ENCODE results near the gene TRIM28. TPM values are rescaled to one million over a fixed set of nuclear protein-coding genes. Genes with fewer than 3 reads are reported as not detected.

TRIM28 gene
- total RNA-seq, 1 donor from 2014 or later, result 332 TPM

DNA sequence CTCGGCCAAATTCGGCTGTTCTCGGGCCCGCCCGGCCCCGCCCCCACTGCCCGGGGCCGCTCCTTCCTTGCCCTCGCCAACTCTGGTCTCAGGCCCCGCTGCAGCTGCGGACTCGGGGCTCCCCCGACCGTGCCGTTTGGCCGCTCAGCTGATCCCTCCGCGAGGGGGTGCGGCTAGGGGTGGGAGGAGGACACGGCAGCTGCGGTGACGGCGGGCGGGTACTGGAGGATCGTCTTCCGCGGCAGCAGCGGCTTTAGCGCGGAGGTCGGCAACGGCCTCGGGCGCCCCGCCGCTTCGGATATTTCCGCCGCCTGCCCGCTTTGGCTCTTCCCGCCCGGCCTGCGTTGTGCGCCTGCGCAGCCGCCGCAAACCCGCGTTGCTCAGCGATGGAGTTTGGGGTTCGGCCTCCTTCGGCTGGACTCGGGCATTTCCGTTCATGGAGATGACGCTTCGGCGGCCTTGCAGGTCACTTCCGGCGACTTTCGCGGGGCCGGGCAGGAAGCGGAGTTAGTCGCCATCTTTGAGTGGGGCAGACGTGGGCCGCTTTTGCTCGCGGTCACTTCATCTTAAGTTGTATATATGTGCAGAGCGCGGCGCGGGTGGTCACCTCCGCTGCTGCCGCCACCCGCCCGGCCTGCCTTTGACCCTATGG lies 14.9 kb downstream of the TRIM28 start:
- peak; percentile 98 for DNase-seq (ENCODE audit: low spot score in 2 of 2)
- FAIRE-seq, result peak; percentile 61

DNA sequence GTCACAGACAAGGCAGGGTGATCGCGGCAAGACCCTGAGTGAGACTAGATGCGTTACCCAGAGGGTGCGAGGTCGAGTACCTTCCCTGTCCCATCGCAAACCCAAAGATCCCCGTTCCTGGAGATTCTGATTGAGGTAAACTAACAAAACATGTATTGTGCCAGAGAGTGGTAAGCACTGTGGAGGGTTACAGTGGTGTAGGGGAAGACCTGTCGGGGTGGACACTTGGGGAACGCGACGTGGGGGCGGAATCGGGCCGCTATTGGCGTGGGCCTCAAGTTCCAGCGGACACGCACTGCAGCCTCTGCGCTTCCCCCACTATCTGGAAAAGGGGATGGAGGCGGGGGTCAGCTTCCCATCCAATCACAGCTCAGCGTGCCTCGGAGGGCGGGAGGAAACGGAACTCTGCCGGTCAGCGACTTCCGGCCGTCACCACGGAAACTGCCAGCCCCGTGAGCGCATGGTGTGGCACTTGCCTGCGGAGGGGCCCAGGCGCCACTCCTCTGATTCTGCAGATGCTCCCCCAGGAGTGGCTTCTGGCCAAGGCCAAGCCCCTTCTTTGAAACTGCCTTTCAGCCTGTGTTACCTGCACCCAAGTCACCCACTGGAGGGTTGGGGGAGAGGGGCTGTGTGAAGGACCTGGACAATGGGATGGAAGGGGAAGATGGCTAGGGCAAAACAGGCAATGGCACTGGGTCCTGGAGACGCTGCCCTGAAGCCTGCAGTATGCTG lies 15.6 kb downstream of the TRIM28 start:
- DNase-seq (ENCODE audit: low spot score in 2 of 2), result peak; percentile 91 to 92
- no peak for FAIRE-seq

DNA sequence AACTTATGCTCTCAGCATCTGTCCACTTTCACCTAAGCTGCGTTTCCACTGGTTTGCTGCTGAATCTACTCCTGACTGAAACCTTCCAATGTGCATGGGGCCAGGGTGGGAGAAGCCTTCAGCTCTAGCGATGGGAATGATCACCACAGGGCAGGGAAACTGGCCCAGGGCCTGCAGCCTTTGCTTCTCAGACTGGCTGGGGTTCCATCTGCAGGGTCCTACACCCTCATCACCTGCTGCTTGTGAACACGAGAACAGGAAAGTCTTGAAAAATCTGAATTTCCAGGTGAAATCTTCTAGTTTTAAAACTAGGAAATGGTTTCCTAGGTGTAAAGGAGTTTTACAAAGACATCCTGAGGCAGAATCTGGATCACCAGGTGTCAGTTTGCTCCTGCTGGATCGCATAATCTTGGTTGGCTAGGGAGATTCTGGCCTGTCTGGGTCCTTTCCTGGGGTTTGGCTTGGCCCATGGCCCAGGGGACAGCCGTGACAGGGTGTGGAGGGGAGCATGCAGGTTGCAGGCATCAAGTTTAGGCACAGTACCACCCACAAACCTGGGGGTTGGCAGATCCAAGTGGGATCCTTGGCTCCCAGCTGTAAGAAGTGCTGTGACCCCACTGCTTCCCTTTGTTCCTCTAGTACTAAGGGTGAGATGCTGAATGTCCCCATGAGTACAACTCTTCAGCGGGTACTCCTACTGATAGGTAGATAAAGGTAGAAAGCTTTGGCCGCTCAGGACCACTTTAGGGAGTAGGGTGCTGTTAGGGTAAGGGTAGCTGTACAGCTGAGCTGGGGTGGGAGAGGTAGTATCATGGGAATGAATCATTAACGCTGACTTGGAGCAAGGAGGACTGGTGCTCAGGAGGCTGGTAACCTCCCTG lies 16.4 kb downstream of the TRIM28 start:
- FAIRE-seq, result no peak
- no peak for DNase-seq (ENCODE audit: low spot score in 2 of 2)

DNA sequence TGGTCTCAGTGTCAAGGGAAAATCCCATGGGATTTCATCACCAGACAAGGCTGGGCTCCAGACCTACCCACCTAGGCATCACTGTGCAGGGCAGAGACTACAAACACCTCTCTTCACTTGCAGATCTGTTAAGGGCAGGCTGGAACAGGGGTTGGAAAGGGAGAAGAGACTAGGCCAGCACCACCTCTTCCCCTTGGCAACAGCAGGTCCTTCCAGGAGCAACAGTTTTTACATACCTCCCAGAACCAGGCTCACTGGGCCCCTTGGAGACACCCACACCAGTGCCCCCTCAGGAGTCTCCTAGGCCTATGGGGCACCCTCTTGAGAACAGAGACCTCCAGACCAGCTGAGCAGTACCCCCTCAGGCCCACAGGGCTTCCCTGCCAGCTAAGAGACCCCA lies 17.1 kb downstream of the TRIM28 start:
- DNase-seq (ENCODE audit: low spot score in 2 of 2) (no peak), FAIRE-seq (no peak)

DNA sequence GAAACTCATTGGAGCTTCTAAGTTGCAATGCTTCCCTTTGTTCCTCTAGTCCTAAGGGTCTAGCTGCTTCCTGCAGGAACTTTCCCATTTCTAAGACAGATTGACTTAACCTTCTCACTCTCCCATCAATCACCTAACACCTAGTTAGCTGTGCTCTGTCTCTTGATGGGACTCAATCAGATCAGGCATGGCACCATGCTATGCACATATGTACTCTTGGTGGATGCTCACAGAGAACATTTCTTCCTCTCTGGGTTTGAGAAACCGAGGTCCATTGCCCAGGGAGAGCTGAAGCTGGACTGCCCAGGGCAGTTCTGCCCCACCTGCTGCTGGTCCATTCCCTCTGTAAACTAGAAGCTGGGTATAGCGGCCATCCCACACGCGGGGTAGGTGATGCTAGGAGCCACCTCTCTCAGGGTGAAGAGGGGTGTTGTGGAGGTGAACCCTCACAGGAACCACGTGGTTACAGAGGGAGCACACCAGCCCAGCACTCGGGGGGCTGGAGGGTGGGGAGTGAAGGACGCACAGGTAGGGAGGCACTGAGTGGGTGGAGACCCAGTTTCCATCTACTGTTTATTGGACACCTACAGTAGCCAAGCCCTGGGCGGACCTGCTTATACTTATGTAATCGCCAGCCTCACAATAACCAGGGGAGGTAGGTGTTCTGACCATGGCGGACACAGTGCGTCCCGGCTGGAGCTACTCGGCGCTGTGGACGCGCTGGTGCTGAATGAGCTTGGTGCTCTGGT lies 17.7 kb downstream of the TRIM28 start:
- DNase-seq (ENCODE audit: low spot score in 2 of 2) (no peak), FAIRE-seq (no peak)

DNA sequence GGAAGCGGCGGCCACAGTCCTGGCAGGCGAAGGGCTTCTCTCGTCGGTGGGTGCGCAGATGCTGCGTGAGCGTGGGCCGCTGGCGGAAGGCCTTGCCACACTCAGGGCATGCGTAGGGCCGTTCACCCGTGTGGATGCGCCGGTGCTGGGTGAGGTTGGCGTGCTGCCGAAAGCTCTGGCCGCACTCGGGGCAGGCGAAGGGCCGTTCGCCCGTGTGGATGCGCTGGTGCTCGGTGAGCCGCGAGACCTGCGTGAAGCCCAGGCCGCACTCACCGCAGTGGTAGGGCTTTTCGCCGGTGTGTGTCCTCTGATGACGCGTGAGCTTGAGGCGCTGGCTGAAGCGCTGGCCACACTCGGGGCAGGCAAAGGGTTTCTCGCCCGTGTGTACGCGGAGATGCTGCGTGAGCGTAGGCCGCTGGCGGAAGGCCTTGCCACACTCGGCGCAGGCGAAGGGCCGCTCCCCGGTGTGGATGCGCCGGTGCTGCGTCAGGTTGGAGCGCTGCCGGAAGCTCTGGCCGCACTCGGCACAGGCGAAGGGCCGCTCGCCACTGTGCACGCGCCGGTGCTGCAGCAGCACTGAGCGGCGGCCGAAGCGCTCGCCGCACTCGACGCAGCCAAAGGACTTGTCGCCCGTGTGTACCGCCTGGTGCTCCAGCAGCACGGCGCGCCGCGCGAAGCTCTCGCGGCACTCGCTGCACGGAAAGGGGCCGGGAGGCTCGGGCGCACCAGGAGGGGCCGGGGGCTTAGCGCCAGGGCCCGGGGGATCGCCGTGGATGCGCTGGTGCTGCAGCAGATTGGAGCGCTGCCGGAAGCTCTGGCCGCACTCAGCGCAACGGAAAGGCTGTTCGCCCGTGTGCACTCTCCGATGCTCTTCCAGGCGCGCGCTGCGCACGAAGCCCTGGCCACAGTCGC lies 18.5 kb downstream of the TRIM28 start:
- DNase-seq (ENCODE audit: low spot score in 2 of 2) (no peak), FAIRE-seq (no peak)

DNA sequence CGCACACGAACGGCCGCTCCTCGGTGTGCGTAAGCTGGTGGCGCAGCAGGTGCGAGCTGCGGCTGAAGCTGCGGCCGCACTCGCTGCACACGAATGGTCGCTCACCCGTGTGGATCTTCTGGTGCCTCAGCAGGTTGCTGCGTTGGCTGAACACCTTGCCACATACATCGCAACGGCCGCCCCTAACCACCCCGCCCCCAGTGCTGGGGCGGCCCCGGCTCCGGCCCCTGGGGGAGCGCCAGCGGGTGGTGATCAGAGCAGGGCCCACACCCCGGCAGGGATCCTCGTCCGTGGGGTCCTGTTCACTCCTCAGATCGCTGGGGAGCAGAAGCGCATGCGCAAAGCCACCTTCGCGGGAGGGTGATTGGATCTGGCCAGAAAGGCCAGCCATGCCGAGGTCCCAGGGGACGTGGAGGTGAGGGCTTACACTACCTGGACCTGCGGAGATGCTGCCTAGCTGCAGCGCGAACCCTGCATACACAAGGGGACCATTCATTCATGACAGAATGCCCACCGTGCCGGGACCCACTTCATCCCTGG lies 19.2 kb downstream of the TRIM28 start:
- no peak for FAIRE-seq
- DNase-seq (ENCODE audit: low spot score in 2 of 2), result no peak

DNA sequence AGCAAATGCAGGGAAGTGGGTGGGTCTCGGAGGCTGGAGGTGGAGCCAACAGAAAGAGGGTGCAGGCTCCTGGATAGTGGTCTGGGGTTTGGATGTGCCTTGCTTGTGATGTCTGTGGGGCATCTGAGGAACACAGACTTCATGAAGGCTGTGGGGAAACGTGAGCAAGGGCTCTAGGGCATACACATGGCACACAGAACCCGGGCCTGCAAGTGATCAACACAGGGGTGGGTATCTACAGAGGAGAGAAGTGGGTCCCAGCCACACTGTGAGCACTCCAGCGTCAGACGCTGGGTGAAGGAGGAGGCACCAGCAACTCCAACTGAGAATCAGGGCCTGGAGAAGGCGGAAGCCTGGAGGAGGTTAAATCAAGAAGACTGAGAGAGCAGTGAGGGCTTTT lies 20.0 kb downstream of the TRIM28 start:
- no peak for FAIRE-seq
- no peak for DNase-seq (ENCODE audit: low spot score in 2 of 2)

DNA sequence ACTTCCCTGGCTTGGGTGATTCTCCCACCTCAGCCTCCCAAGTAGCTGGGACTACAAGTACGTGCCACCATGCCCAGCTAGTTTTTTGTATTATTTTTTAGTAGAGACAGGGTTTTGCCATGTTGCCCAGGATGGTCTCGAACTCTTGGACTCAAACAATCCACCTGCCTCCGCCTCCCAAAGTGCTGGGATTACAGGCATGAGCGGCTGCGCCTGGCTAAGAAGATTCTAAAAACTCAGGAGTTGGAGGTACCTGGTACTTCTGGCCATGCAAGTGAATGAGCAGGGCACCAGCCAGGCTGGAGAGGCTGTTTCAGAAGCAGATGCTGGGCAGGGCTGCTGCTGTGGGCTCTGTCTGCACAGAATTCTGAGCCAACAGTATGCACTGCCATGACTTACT lies 23.1 kb downstream of the TRIM28 start:
- no peak for DNase-seq (ENCODE audit: low spot score in 2 of 2)
- no peak for FAIRE-seq

DNA sequence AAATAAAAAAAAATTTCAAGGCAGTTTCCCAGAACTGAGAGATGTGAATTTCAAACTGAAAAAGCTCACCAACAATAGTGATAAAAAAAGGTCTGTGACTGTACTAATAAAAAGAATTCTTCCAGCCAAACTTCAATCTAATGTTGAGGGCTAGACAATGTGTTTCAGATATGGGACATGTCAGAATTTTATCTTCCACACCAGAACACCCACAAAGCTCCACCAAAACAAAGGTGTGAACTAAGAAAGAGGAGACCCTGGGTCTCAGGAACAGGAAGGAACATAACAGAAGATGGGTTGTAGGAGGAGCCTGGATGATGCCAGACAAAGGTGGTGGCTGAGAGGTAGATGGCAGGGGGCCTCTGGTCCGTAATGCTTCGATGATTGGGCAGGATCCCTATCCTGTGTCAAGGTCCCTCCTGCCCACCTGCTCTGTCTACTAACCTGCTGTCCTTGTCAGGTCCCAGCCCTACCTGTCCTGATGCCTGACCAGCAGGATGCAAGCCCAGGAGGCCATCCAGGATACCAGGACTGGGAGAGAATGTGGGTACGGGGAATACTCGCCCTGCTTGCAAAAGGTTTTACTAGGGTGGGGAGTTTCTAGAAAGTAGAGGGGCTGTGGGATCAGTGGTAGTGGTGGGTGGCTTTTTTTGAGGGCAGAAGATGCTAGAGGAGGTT lies 24.7 kb downstream of the TRIM28 start:
- no peak for FAIRE-seq
- no peak for DNase-seq (ENCODE audit: low spot score in 2 of 2)

DNA sequence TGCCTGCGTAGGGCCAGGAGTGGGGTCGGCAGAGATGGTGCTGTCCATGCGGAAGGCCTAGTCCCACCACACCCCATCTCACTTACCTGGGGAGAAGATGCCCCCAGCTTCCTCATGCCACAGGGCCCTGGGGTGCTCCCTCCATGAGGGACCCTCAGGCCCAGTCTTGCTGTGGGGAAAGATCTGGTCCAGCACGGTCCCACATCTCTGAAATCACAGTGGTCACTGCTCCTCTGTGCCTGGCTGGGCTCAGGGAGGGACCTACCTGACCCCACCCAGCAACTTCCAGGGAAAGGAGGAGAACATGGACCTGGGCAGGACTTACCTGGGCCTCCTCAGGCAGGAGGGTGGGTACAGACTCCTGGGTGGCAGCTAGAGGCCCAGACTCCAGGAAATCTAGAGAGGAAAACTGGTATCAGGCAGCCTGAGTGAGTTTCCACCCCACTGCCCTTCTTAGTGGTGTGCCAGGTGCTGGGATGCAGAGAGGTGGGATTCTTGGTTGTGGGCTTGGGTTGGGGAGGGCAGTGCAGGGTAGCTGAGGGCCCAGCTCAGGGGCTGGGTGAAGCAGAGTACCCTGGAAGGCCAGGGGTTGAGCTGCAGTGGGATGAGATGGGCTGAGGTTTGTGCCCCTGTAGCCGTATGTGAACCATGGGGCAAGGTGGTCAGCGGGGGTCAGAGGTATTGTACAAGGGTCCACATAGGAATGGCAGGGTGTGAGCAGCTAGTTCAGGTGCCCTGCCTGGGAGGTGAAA lies 25.5 kb downstream of the TRIM28 start:
- DNase-seq (ENCODE audit: low spot score in 2 of 2) (no peak), FAIRE-seq (no peak)

DNA sequence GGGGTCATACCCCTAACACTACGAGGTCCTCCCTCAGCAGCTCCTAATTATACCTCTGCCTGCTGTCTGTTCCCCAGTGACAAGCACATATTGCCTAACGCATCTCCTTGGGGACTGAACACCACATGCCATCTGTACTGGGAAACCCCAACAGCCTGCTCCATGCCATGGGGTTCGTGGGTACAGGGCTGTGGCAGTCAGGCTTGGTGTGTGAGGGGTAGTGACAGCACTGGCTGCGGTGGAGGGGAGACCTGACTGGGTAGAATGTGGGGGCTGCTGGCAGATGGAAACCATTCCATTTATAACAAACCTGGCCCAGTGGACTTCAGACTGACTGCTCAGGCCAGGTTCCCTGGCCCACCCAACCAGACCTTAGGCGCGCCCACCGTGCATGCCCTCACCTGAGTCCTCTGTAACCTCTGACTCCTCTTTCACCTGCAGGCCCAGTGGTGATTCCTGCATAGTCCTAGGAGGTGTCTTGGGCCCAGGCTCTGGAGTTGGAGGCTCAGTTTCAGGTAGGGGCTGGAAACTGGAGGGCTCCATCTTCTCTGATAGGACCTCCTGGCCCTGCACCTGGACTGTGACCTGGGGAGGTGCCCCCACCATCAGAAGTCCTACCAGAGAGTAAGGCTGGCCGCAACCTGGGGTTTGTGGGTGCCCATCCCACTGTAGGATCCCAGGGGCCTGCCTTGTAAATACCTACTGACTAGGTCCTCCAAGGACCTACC lies 26.2 kb downstream of the TRIM28 start:
- no peak for FAIRE-seq
- DNase-seq (ENCODE audit: low spot score in 2 of 2), result no peak

DNA sequence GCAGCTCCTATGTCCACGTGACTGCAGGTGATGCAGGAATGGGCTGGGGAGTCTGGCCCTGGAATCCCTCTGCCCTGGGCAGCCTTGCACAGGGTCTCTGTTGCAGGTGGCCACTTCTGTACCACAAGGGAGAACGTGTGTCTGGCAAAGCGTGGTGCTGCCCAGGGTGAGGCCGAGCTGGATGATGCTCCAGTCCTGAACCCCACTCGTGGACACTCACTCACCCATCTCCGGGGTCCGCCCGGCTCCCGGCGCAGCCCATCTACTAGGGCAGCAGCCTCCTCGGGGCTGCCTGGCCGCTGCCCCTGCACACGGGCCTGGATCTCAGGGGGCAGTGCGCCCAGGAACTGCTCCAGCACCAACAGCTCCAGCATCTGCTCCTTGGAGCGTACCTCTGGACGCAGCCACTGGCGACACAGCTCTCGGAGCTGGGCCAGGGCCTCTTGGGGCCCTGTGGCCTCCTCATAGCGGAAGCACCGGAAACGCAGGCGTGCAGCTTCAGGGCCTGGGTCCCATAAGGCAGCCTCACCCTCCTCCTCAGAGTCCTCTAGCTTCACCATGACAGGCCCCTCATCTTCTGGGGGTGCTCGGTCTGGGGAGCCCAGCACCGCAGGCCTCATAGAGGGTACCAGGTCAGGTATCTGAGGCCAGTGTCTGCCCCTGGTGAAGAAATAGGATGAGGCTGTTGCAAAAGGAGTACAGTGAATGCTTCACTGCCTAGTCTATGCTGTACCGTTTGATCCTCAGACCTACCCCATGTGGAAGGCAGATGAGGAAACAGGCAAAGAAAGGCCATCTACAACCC lies 27.1 kb downstream of the TRIM28 start:
- FAIRE-seq, result no peak
- no peak for DNase-seq (ENCODE audit: low spot score in 2 of 2)

DNA sequence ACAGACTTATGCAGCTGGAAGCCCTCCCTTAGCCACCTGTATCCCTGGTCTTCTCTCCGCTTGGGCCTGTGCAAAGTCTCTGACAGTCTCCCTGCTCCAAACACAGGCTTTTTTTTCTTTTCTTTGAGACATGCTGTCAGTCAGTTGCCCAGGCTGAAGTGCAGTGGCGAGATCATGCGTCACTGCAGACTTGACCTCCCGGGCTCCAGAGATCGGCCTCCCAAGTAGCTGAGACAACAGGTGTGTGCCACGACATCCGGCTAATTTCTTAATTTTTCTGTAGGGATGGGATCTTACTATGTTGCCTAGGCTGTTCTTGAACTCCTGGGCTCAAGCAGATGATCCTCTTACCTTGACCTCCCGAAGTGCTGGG lies 27.7 kb downstream of the TRIM28 start:
- FAIRE-seq, result no peak
- no peak for DNase-seq (ENCODE audit: low spot score in 2 of 2)

DNA sequence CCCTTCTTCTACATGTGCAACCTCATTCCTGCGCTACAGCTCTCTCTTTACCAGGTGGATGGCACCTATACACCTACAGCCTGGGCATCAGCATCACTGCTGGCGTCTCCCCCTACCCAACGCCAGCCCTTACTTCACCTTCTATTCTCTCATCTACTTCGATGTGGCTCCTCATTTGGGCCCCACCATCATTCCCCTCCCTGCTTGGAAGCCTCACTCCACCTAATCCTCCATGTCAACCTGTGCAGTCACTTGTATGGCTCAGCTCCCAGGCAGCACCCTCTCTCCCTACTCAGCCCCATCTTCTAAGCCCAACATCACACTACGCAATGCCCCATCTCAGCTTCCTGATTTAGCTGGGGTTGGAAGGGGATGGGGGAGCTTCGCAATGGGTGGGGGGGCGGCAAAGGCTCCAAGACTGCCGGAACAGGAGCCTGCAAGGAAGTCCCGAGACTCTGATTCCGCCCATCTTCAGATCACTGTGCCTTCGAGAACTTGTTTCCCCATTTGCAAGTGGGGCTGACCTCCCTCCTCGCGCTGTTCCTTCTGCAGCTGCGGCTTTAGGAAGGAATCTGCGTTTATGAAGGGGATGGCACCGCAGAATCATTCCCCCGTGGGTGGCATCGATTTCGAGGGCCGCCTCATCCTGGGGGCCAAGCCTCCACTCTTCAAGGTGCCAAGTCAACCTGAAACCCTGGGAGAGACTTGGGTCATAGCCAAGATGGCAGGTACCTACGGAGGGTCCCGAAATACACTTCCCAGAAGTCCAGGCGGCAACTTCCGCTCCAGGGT lies 28.4 kb downstream of the TRIM28 start:
- DNase-seq (ENCODE audit: low spot score in 2 of 2), result no peak
- FAIRE-seq, result no peak

Data from frontal cortex (tissue), 4 donors.